PFSK-1 (cell line): ENCODE data around the gene CPO.

Experiments
- REST ChIP-seq, 2 experiments: IDR thresholded peaks; 2 replicates each; pipeline versions ENCODE4 v1.6.1 to v1.8.0; 2011 to 2012; ENCODE audit warnings: low read depth in 2 of 2, low read length in 2 of 2, control low read depth in 1 of 2, inconsistent platforms in 1 of 2, mild to moderate bottlenecking in 1 of 2, moderate library complexity in 1 of 2; ENCODE audit not compliant: insufficient read depth in 1 of 2
- SIN3A ChIP-seq: IDR thresholded peaks from 2 replicates; pipeline ENCODE4 v1.6.1; 2012; ENCODE audit warnings: mild to moderate bottlenecking, low read length, moderate library complexity, borderline replicate concordance; ENCODE audit not compliant: insufficient read depth
- TAF1 ChIP-seq: IDR thresholded peaks from 2 replicates; pipeline ENCODE4 v1.6.1; 2012; ENCODE audit warnings: low read length, control low read depth, borderline replicate concordance; ENCODE audit not compliant: insufficient read depth

GRCh38 chr2:206996556-206997065 is 57.3 kb downstream of the CPO start:
- TF ChIP-seq SIN3A, result no peak
- TF ChIP-seq TAF1, result no peak
- no peak for TF ChIP-seq REST (IDR thresholded peaks at IDR 0.05; ENCODE audit: insufficient read depth in 1 of 2, low read depth in 2 of 2, low read length in 2 of 2)
